ENCODE results near the gene SNTA1. TPM values are rescaled to one million over a fixed set of nuclear protein-coding genes. Genes with fewer than 3 reads are reported as not detected.

SNTA1 gene
- total RNA-seq, 1 experiment from 2014 or later, result 9.9 TPM

DNA sequence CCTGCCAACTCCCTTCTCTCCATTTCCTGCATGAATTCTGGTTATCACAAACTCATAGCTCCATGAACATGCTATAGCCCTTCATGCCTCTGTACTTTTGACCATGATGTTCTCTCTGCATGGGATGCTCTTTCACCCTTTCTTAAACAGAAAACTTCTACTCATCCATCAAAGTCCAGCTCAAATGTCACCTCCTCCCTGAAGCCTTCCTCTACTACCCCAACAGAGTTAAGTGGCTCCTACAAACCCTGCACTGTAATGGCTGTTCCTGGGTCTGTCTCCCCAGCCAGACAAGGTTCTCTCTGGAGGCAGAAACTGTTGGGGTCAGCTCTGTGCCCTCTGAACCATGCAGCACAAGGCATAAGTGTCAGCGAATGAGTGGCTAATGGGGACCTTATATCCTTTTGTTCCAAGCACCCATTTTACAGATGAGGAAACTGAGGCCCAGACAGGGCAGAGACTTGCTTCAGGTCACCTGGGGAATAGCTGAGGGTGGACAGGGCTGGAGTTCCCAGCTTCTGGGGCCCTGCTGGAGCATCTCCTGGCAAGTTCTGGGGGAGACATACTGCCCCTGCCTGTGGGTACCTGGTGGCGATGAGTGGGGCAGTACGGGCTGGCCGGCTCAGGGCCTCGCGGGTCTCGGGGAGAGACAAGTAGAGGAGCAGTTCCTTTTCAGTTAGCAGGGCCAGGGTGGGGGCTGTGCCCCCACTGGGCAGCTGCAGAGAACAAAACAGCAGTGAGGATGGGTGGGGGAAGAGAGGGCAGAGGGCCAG lies 31.7 kb downstream of the SNTA1 start:
- Histone ChIP-seq H4K20me1 (ENCODE audit: control insufficient read depth, insufficient read depth, insufficient read length) (no peaks in the 10 kb centered on the region), H3K9me3 (ENCODE audit: control insufficient read depth, low read depth, low read length) (no peaks in the 10 kb centered on the region), H3K56ac (ENCODE audit: insufficient read length, low read depth, low read length) (no peak overlapping the region), H3K4me2 (ENCODE audit: insufficient read depth, insufficient read length, low read length) (no peak overlapping the region), H3K23me2 (ENCODE audit: insufficient read length, low read depth, low read length, poor library complexity, severe bottlenecking) (no peaks in the 10 kb centered on the region), H4K8ac (replicated peaks; ENCODE audit: insufficient read length, low read depth, low read length) (no peak overlapping the region), H3K18ac (ENCODE audit: insufficient read length, low read depth, low read length) (no peak overlapping the region), H3K23ac (ENCODE audit: insufficient read length, low read depth, low read length) (no peak overlapping the region), H2BK12ac (ENCODE audit: insufficient read length, low read depth, low read length) (no peak overlapping the region), H3K4ac (ENCODE audit: low read depth, low read length) (no peak overlapping the region), H3K14ac (ENCODE audit: insufficient read depth, low read length) (no peak overlapping the region), H2BK20ac (ENCODE audit: low read depth, low read length, poor library complexity, severe bottlenecking) (no peak overlapping the region), H3T11ph (ENCODE audit: low read length) (no peak overlapping the region), H3K79me2 (ENCODE audit: insufficient read depth, low read length) (no peaks in the 10 kb centered on the region), H4K91ac (ENCODE audit: insufficient read length, low read depth, low read length) (no peak overlapping the region), H3K27me3 (ENCODE audit: insufficient read depth, low read length) (no peaks in the 10 kb centered on the region), H2BK120ac (ENCODE audit: low read depth, low read length, poor library complexity, severe bottlenecking) (no peak overlapping the region), H3K9ac (ENCODE audit: extremely low read depth, insufficient read length, low read length) (no peak overlapping the region), H3K4me1 (ENCODE audit: insufficient read depth, low read length) (no peaks in the 10 kb centered on the region), H4K5ac (ENCODE audit: insufficient read length, low read depth, low read length) (no peak overlapping the region), H3K79me1 (ENCODE audit: insufficient read depth, low read depth, low read length, poor library complexity, severe bottlenecking) (no peaks in the 10 kb centered on the region), H2AFZ (ENCODE audit: low read length) (no peak overlapping the region), H3K27ac (ENCODE audit: insufficient read length, low read depth, low read length) (no peak overlapping the region), H2BK15ac (ENCODE audit: low read depth, low read length) (no peak overlapping the region), H2BK5ac (ENCODE audit: insufficient read length, low read length) (no peak overlapping the region), H2AK5ac (ENCODE audit: insufficient read length, low read length) (no peak overlapping the region)
- TF ChIP-seq, protein P1, sequence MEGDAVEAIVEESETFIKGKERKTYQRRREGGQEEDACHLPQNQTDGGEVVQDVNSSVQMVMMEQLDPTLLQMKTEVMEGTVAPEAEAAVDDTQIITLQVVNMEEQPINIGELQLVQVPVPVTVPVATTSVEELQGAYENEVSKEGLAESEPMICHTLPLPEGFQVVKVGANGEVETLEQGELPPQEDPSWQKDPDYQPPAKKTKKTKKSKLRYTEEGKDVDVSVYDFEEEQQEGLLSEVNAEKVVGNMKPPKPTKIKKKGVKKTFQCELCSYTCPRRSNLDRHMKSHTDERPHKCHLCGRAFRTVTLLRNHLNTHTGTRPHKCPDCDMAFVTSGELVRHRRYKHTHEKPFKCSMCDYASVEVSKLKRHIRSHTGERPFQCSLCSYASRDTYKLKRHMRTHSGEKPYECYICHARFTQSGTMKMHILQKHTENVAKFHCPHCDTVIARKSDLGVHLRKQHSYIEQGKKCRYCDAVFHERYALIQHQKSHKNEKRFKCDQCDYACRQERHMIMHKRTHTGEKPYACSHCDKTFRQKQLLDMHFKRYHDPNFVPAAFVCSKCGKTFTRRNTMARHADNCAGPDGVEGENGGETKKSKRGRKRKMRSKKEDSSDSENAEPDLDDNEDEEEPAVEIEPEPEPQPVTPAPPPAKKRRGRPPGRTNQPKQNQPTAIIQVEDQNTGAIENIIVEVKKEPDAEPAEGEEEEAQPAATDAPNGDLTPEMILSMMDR (conservative IDR thresholded peaks at IDR 0.05), result no peak
- H3K27ac Mint-ChIP-seq, result no peak overlapping the region; a peak in 1 of 7 replicates
- H3K36me3 Mint-ChIP-seq (ENCODE audit: insufficient read depth in 1 of 3, low read depth in 3 of 3), result peaks cover 0 to 18% (median 9%) of the 10 kb centered on the region in 3 experiments; a peak in 3 of 7 replicates
- H3K4me3 Mint-ChIP-seq, result no peak overlapping the region
- WGBS (ENCODE audit: extremely low coverage, insufficient read length, low lambda C conversion rate), result no CpG with 5 or more reads among the region's 7 CpGs
- no peaks in the 10 kb centered on the region for H3K9me3 Mint-ChIP-seq
- H3K27me3 Mint-ChIP-seq (ENCODE audit: low read depth), result no peaks in the 10 kb centered on the region
- 0 out of 4 replicates have a peak, but pooled peaks cover 0 to 3% of the 10 kb centered on the region in 2 experiments for H3K4me1 Mint-ChIP-seq
- no peak for DNase-seq

All from H9 (cell line).